Panc1 (cell line): ENCODE data around the gene PHC2. TPM values are rescaled to one million over a fixed set of nuclear protein-coding genes. Genes with fewer than 3 reads are reported as not detected.

ENCODE experiments used
- ATAC-seq: fragments of 200-7000 bp; cut with Tn5 transposase; 2 replicates; pipeline ENCODE4 v1.9.1; 2020; ENCODE audit warnings: mild to moderate bottlenecking, moderate library complexity
- BruUV-seq: library from RNA; stranded (reverse); fragments of 400-500 nt; replicated peaks from 2 replicates; lab custom pipeline; 2021; lab: Mats Ljungman, UMichigan
- CTCF ChIA-PET: fragments of 300-600 bp; sonication (Branson Sonifier 250); formaldehyde crosslinking; loops from one replicate; lab custom pipeline; 2022; ENCODE audit warnings: antibody characterized with exemption; lab: Charles Lee
- POLR2A ChIA-PET: fragments of 300-600 bp; sonication (Branson Sonifier 250); formaldehyde crosslinking; loops from one replicate; lab custom pipeline; 2022; ENCODE audit warnings: antibody characterized with exemption; lab: Charles Lee
- DNase-seq: peaks from one replicate; pipeline ENCODE4 v3.0.0-alpha.2; 2010; ENCODE audit warnings: low read depth, low spot score
- H3K27ac ChIP-seq: 2 replicates; pipeline ENCODE4 v1.5.1; 2011; ENCODE audit warnings: mild to moderate bottlenecking, low read length, inconsistent platforms
- H3K27me3 ChIP-seq: fragments of 200-500 bp; sonication (Bioruptor generic); 2 replicates; pipeline ENCODE4 v1.6.0; 2014; ENCODE audit warnings: low read length, inconsistent platforms; ENCODE audit not compliant: control insufficient read depth, insufficient read depth
- H3K36me3 ChIP-seq: fragments of 200-500 bp; sonication (Bioruptor generic); 2 replicates; pipeline ENCODE4 v1.5.1; 2014; ENCODE audit warnings: inconsistent platforms, mild to moderate bottlenecking, low read length, moderate library complexity; ENCODE audit not compliant: control insufficient read depth, insufficient read depth
- H3K4me1 ChIP-seq: 2 replicates; pipeline ENCODE4 v1.5.1; 2011; ENCODE audit warnings: inconsistent platforms, mild to moderate bottlenecking, low read length, moderate library complexity; ENCODE audit not compliant: control insufficient read depth, insufficient read depth
- H3K4me3 ChIP-seq, 2 experiments: 2 replicates each; pipeline ENCODE4 v1.5.1; 2011 to 2012; ENCODE audit warnings: low read depth in 2 of 2, low read length in 2 of 2, mild to moderate bottlenecking in 2 of 2, inconsistent platforms in 1 of 2, moderate library complexity in 1 of 2
- H3K9me3 ChIP-seq: fragments of 200-500 bp; sonication (Bioruptor generic); 2 replicates; pipeline ENCODE4 v1.5.1; 2014; ENCODE audit warnings: low read depth, mild to moderate bottlenecking, inconsistent platforms, low read length, moderate library complexity; ENCODE audit not compliant: control insufficient read depth, insufficient read depth
- CTCF ChIP-seq: fragments of 450-650 bp; IDR thresholded peaks from 2 replicates; pipeline ENCODE4 v1.5.1; 2017; ENCODE audit warnings: mild to moderate bottlenecking
- POLR2AphosphoS5 ChIP-seq: IDR thresholded peaks from 2 replicates; pipeline ENCODE4 v1.6.1; 2012; ENCODE audit warnings: mild to moderate bottlenecking, low read depth, low read length, moderate library complexity
- REST ChIP-seq, 2 experiments: IDR thresholded peaks; 2 replicates each; pipeline ENCODE4 v1.6.1; 2011 to 2012; ENCODE audit warnings: low read depth in 2 of 2, control low read depth in 1 of 2, low read length in 1 of 2, mild to moderate bottlenecking in 1 of 2, moderate library complexity in 1 of 2; ENCODE audit not compliant: insufficient read depth in 1 of 2
- SIN3A ChIP-seq: IDR thresholded peaks from 2 replicates; pipeline ENCODE4 v1.6.1; 2012; ENCODE audit warnings: low read depth, mild to moderate bottlenecking, low read length, moderate library complexity, borderline replicate concordance; ENCODE audit not compliant: insufficient read depth
- TCF7L2 ChIP-seq: IDR thresholded peaks from 2 replicates; pipeline ENCODE4 v1.6.1; 2011; ENCODE audit warnings: mild to moderate bottlenecking, low read depth, low read length, inconsistent platforms
- in situ Hi-C: cut with HindIII; loops from 2 replicates; pipeline ENCODE4 v1.10.0; 2016; ENCODE audit warnings: low sequenced_read_pairs, low pct_unique_long_range_greater_than_20kb
- intact Hi-C: fragments of 100-400 bp; cut with micrococcal nuclease; formaldehyde crosslinking; loops from one replicate; pipeline ENCODE4 v1.10.0; 2022; ENCODE audit not compliant: unreplicated experiment
- total RNA-seq: library from RNA; stranded (reverse); gene quantifications from one replicate; pipeline ENCODE4 v1.2.1, GENCODE V29; 2021; ENCODE audit not compliant: unreplicated experiment

PHC2 gene
- total RNA-seq, 1 experiment from 2014 or later, result 122 TPM

GRCh38 chr1:33471416-33471815, 40.5 kb upstream of the PHC2 start:
- BruUV-seq, result no TSS peak
- TF ChIP-seq REST (IDR thresholded peaks at IDR 0.05; ENCODE audit: insufficient read depth in 1 of 2, low read depth in 2 of 2, low read length in 1 of 2) (no peak), TCF7L2 (no peak), CTCF (no peak), POLR2AphosphoS5 (no peak), SIN3A (no peak)
- intact Hi-C loops, result loop anchor here (5.0 to 10.0 kb wide), 2 partner anchors 143 to 364 kb away; no protein-coding TSS in a partner anchor
- Histone ChIP-seq H3K36me3 (peaks cover 4% of the 10 kb centered on the region; the same call in 1 of the 2 replicates), H3K4me3 (no peak overlapping the region), H3K27me3 (no peaks in the 10 kb centered on the region), H3K4me1 (no peaks in the 10 kb centered on the region), H3K9me3 (no peaks in the 10 kb centered on the region), H3K27ac (no peak overlapping the region)
- ATAC-seq (no peak), DNase-seq (no peak)
- CTCF ChIA-PET, result interaction anchor here (0.8 kb wide), 1 partner anchor 176 kb away, joined by 3 read pairs; no protein-coding TSS in a partner anchor
- POLR2A ChIA-PET, result interaction anchor here (1.0 kb wide), 1 partner anchor 16 kb away, joined by 12 read pairs; no protein-coding TSS in a partner anchor
- in situ Hi-C loops, result no loop called here

- DNase-seq (no peak), ATAC-seq (peak; percentile 73)
- in situ Hi-C loops, result no loop called here
- Histone ChIP-seq H3K27ac (no peak overlapping the region), H3K27me3 (no peaks in the 10 kb centered on the region), H3K9me3 (no peaks in the 10 kb centered on the region), H3K4me1 (no peaks in the 10 kb centered on the region), H3K36me3 (peaks cover 4% of the 10 kb centered on the region; the same call in 1 of the 2 replicates), H3K4me3 (no peak overlapping the region)
- no TSS peak for BruUV-seq
- intact Hi-C loops, result loop anchor here (5.0 to 10.0 kb wide), 2 partner anchors 144 to 363 kb away; no protein-coding TSS in a partner anchor
- CTCF ChIA-PET, result interaction anchor here (0.6 to 0.8 kb wide), 2 partner anchors 103 to 175 kb away, joined by 3 to 4 read pairs; no protein-coding TSS in a partner anchor
- POLR2A ChIA-PET, result interaction anchor here (1.0 kb wide), 1 partner anchor 15 kb away, joined by 12 read pairs; no protein-coding TSS in a partner anchor
- no peak for TF ChIP-seq REST (IDR thresholded peaks at IDR 0.05; ENCODE audit: insufficient read depth in 1 of 2, low read depth in 2 of 2, low read length in 1 of 2)
- no peak for TF ChIP-seq SIN3A
- TF ChIP-seq TCF7L2, result no peak
- TF ChIP-seq CTCF, result peak; percentile 92
- no peak for TF ChIP-seq POLR2AphosphoS5
Observed at GRCh38 chr1:33470495-33471012, 39.7 kb upstream of the PHC2 start.
